PC-9 (cell line): ENCODE results near the gene RHOBTB1. TPM values are rescaled to one million over a fixed set of nuclear protein-coding genes. Genes with fewer than 3 reads are reported as not detected.
A peak's percentile ranks its signal among the peaks of the same experiment; 100 is the strongest.

Source experiments
- BruUV-seq: library from RNA; stranded (reverse); fragments of 400-500 nt; replicated peaks from 2 replicates; lab custom pipeline; 2021; lab: Mats Ljungman, UMichigan
- CTCF ChIA-PET: fragments of 300-600 bp; sonication (Branson Sonifier 250); formaldehyde crosslinking; loops from one replicate; lab custom pipeline; 2022; ENCODE audit warnings: antibody characterized with exemption; lab: Charles Lee
- POLR2A ChIA-PET: fragments of 300-600 bp; sonication (Branson Sonifier 250); formaldehyde crosslinking; loops from one replicate; lab custom pipeline; 2022; ENCODE audit warnings: antibody characterized with exemption; ENCODE audit not compliant: unreplicated experiment; lab: Charles Lee
- DNase-seq, 2 experiments: peaks; one replicate each; pipeline versions ENCODE4 v3.0.0 to v3.0.0-alpha.2; 2015 to 2022; ENCODE audit warnings: mixed read lengths in 1 of 2
- H2AFZ ChIP-seq: fragments of 200-600 bp; sonication (generic); 2 replicates; pipeline ENCODE4 v1.8.1; 2017; ENCODE audit warnings: antibody characterized with exemption
- H3F3A ChIP-seq: fragments of 200-600 bp; sonication (generic); 2 replicates; pipeline ENCODE4 v1.8.1; 2017; ENCODE audit warnings: antibody characterized with exemption, mild to moderate bottlenecking, low read depth; ENCODE audit not compliant: insufficient read depth
- H3K27ac ChIP-seq: fragments of 200-600 bp; sonication (generic); 2 replicates; pipeline ENCODE4 v1.6.1; 2016; ENCODE audit warnings: mixed run types
- H3K27me3 ChIP-seq: fragments of 200-600 bp; sonication (generic); 2 replicates; pipeline ENCODE4 v1.6.1; 2016; ENCODE audit warnings: low read depth, mixed run types; ENCODE audit not compliant: insufficient read depth
- H3K36me3 ChIP-seq: fragments of 200-600 bp; sonication (generic); 2 replicates; pipeline ENCODE4 v1.6.1; 2016; ENCODE audit warnings: low read depth, mixed run types
- H3K4me1 ChIP-seq: fragments of 200-600 bp; sonication (generic); replicated peaks from 2 replicates; pipeline ENCODE4 v1.6.1; 2016; ENCODE audit warnings: mixed run types; ENCODE audit not compliant: insufficient read depth
- H3K4me2 ChIP-seq: fragments of 200-600 bp; sonication (generic); 2 replicates; pipeline ENCODE4 v1.6.1; 2017; ENCODE audit warnings: mixed run types
- H3K4me3 ChIP-seq: fragments of 200-600 bp; sonication (generic); 2 replicates; pipeline ENCODE4 v1.6.1; 2016; ENCODE audit warnings: mixed run types
- H3K79me2 ChIP-seq: fragments of 200-600 bp; sonication (generic); 2 replicates; pipeline ENCODE4 v1.6.1; 2017; ENCODE audit warnings: low read depth, mixed run types
- H3K9me2 ChIP-seq: fragments of 200-600 bp; sonication (generic); 2 replicates; pipeline ENCODE4 v1.8.1; 2017; ENCODE audit warnings: mild to moderate bottlenecking; ENCODE audit not compliant: insufficient read depth
- H3K9me3 ChIP-seq: fragments of 200-600 bp; sonication (generic); 2 replicates; pipeline ENCODE4 v1.8.1; 2016; ENCODE audit warnings: low read depth; ENCODE audit not compliant: insufficient read depth
- H4K20me1 ChIP-seq: fragments of 200-600 bp; sonication (generic); 2 replicates; pipeline ENCODE4 v1.8.1; 2017; ENCODE audit not compliant: insufficient read depth
- EZH2 ChIP-seq: fragments of 200-600 bp; sonication (generic); IDR thresholded peaks from 2 replicates; pipeline ENCODE4 v1.8.0; 2017; ENCODE audit warnings: antibody characterized with exemption, low read depth
- intact Hi-C: fragments of 100-400 bp; cut with micrococcal nuclease; formaldehyde crosslinking; loops from one replicate; pipeline ENCODE4 v1.10.0; 2022; ENCODE audit not compliant: unreplicated experiment
- total RNA-seq: library from RNA; stranded (reverse); gene quantifications from 2 replicates; pipeline ENCODE4 v1.2.3, GENCODE V29; 2021
- TF ChIP-seq, protein P1 (sequence below): fragments of 200-600 bp; sonication (generic); conservative IDR thresholded peaks from 2 replicates; pipeline ENCODE4 v1.6.1; 2017; ENCODE audit warnings: mixed run types, antibody characterized with exemption, mild to moderate bottlenecking, moderate library complexity

RHOBTB1 gene
- total RNA-seq, 1 experiment from 2014 or later: 5.2 TPM

DNA sequence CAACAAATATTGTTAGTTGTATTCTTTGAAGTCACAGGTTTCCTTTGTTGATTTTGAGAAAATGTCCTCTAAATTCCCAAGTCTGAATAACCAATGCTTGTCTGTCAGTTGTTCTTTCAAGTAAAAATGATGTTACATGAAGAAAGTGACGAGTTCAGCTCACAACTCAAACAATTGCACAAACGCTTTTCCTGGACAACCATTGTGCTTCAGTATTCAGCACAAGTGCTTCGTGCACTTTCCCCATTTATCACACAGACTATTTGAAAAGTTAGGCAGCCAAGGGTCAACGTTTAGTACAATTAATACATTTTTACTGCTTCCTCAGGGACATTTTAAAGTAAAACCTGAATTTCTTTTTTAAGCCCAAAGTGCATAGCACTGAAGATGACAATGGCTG, 121.2 kb downstream of the RHOBTB1 start:
- POLR2A ChIA-PET: no interaction called here
- Histone ChIP-seq H2AFZ (no peak overlapping the region), H3K4me1 (no peaks in the 10 kb centered on the region), H3K9me2 (no peaks in the 10 kb centered on the region), H3K4me2 (no peak overlapping the region), H3K27ac (no peak overlapping the region), H3K27me3 (no peaks in the 10 kb centered on the region), H3K4me3 (no peak overlapping the region), H3F3A (no peaks in the 10 kb centered on the region), H3K9me3 (no peaks in the 10 kb centered on the region), H3K79me2 (no peaks in the 10 kb centered on the region), H4K20me1 (no peaks in the 10 kb centered on the region), H3K36me3 (no peaks in the 10 kb centered on the region)
- no TSS peak for BruUV-seq
- CTCF ChIA-PET: no interaction called here
- no peak for DNase-seq
- intact Hi-C loops: no loop called here
- TF ChIP-seq, protein P1, sequence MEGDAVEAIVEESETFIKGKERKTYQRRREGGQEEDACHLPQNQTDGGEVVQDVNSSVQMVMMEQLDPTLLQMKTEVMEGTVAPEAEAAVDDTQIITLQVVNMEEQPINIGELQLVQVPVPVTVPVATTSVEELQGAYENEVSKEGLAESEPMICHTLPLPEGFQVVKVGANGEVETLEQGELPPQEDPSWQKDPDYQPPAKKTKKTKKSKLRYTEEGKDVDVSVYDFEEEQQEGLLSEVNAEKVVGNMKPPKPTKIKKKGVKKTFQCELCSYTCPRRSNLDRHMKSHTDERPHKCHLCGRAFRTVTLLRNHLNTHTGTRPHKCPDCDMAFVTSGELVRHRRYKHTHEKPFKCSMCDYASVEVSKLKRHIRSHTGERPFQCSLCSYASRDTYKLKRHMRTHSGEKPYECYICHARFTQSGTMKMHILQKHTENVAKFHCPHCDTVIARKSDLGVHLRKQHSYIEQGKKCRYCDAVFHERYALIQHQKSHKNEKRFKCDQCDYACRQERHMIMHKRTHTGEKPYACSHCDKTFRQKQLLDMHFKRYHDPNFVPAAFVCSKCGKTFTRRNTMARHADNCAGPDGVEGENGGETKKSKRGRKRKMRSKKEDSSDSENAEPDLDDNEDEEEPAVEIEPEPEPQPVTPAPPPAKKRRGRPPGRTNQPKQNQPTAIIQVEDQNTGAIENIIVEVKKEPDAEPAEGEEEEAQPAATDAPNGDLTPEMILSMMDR: no peak
- TF ChIP-seq EZH2: no peak

GRCh38 chr10:60821656-60822055, 122.3 kb downstream of the RHOBTB1 start:
- BruUV-seq: no TSS peak
- no peaks in the 10 kb centered on the region for H3K27me3 ChIP-seq
- H4K20me1 ChIP-seq: no peaks in the 10 kb centered on the region
- no peak overlapping the region for H3K27ac ChIP-seq
- CTCF ChIA-PET: interaction anchor here (0.6 kb wide), 1 partner anchor 1977 kb away, joined by 3 read pairs; no protein-coding TSS in a partner anchor
- no peaks in the 10 kb centered on the region for H3F3A ChIP-seq
- H3K79me2 ChIP-seq: no peaks in the 10 kb centered on the region
- H3K4me2 ChIP-seq: no peak overlapping the region
- intact Hi-C loops: no loop called here
- H3K36me3 ChIP-seq: no peaks in the 10 kb centered on the region
- H3K4me3 ChIP-seq: no peak overlapping the region
- H3K4me1 ChIP-seq: peaks cover 5% of the 10 kb centered on the region; the same call in 1 of the 2 replicates
- no peak overlapping the region for H2AFZ ChIP-seq
- POLR2A ChIA-PET: no interaction called here
- TF ChIP-seq, protein P1: no peak
- TF ChIP-seq EZH2: no peak
- H3K9me2 ChIP-seq: no peaks in the 10 kb centered on the region
- no peak for DNase-seq
- H3K9me3 ChIP-seq: no peaks in the 10 kb centered on the region

- ChIA-PET CTCF (interaction anchor here (0.6 kb wide), 3 partner anchors 130 to 400 kb away, joined by 3 to 15 read pairs (median 3); no protein-coding TSS in a partner anchor), POLR2A (interaction anchor here (0.5 kb wide), 1 partner anchor 898 kb away, joined by 4 read pairs; no protein-coding TSS in a partner anchor)
- Histone ChIP-seq H3K9me2 (no peaks in the 10 kb centered on the region), H3K9me3 (no peaks in the 10 kb centered on the region), H4K20me1 (no peaks in the 10 kb centered on the region), H3K79me2 (no peaks in the 10 kb centered on the region), H2AFZ (no peak overlapping the region), H3K27ac (no peak overlapping the region), H3K36me3 (no peaks in the 10 kb centered on the region), H3F3A (no peaks in the 10 kb centered on the region; the same call in 1 of the 2 replicates), H3K4me2 (no peak overlapping the region), H3K27me3 (no peaks in the 10 kb centered on the region), H3K4me3 (no peak overlapping the region), H3K4me1 (peaks cover 5% of the 10 kb centered on the region; the same call in 1 of the 2 replicates)
- BruUV-seq: no TSS peak
- TF ChIP-seq, protein P1: peak; percentile 21; the same call in 1 of the 2 replicates
- TF ChIP-seq EZH2: no peak
- DNase-seq: no peak
- intact Hi-C loops: no loop called here
Observed at GRCh38 chr10:60820093-60820754, 123.8 kb downstream of the RHOBTB1 start.

Other genes starting within 250 kb of the RHOBTB1 start
- 94.4 and 137 TPM in 2 replicates for gene CDK1, start 165.7 kb downstream of the RHOBTB1 start, total RNA-seq